Activated T-cell treated with anti-CD3 and anti-CD28 coated beads, Interleukin-2, amount 50 U/mL, for 48 hours (primary cell): ENCODE data around the gene AKNAD1.
"Not testable (repeated sequence)": the region's sequence is repeated elsewhere in the genome, so short reads cannot be mapped to it uniquely, and the experiment has no call there.

Experiments used
- DNase-seq, 2 experiments: peaks; one replicate each; pipeline ENCODE4 v3.0.0-alpha.2; 2020

AKNAD1 gene

GRCh38 chr1:108829498-108829916 is 27.4 kb downstream of the AKNAD1 start:
- DNase-seq: no peak

- DNase-seq: peak; percentile 79 to 80
Measured at GRCh38 chr1:108828074-108828961, 28.6 kb downstream of the AKNAD1 start.

DNA sequence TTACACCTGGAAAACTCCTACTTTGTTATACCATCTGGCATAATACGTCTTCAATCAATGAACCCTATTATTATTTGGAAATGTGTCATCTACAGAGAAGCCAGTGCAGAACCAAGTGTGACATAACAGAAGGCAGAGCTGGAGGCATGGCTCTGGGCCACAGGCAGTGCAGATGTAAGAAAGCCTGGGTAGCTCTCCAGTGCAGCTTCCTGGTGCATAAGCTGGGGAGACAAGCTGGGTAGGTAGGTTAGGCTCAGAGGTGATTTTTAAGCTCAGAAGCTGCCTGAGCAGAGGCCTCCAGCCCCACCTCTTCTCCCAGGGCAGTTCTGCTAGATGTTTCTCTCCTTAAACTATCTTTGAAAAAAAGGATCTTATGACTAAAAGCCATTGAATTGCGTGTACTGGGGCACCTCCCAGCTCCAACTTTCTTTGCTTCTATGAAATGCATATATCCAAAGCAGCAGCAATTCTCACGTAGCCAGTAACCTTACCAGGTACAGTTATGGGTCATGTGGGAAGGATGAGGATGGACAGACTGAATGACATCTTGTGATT is 30.7 kb downstream of the AKNAD1 start:
- DNase-seq: no peak

- no peak for DNase-seq
Measured at GRCh38 chr1:108824051-108824450, 32.8 kb downstream of the AKNAD1 start.

DNA sequence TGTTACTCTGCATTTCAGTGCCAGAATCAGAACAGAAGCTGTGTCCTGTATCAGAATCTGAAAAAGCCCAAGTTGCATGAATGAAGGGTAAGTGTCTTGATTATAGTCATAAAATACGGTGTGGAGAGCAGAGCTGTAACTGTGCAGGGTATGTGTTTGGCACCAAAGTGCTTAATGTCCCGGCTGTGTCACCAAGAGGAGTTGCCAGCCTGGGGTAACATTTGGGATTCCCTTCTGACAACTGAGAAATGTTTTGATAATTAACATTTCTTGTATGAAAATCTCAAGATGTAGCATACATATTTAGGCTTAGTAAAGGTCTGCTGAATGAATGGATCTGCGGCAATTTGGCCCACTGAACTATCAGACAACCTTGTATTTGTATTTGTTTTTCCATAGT is 33.3 kb downstream of the AKNAD1 start:
- DNase-seq: no peak

GRCh38 chr1:108819878-108820277 is 37.0 kb downstream of the AKNAD1 start:
- no peak for DNase-seq

DNA sequence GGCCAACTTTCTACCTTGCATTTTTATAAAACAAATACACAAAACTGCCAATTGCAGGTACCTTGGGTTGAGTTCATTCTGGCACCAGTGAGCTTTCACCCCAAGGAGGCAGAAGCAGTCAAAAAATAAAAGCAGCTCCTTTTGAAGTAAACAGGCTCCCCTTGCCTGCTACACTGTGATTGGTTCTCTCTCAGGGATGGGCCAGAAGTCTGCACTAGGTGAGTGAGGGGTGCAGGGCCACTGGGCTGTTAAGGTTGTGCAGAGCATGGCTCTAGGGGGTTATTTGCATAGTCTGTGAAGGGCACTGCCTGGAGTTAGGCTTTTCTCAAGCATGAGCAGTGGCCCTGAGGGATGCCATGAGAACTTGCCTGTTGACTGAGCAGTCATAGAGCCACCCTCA is 39.1 kb downstream of the AKNAD1 start:
- DNase-seq: no peak

- DNase-seq: no peak
Measured at GRCh38 chr1:108817016-108817415, 39.9 kb downstream of the AKNAD1 start.

- no peak for DNase-seq
Measured at GRCh38 chr1:108816049-108816893, 40.6 kb downstream of the AKNAD1 start.

- DNase-seq: no peak
Measured at GRCh38 chr1:108815566-108815965, 41.3 kb downstream of the AKNAD1 start.

GRCh38 chr1:108814343-108815125 is 42.4 kb downstream of the AKNAD1 start:
- no peak for DNase-seq

GRCh38 chr1:108813326-108813725 is 43.6 kb downstream of the AKNAD1 start:
- no peak for DNase-seq

- DNase-seq: no peak
Measured at GRCh38 chr1:108811611-108812010, 45.3 kb downstream of the AKNAD1 start.

DNA sequence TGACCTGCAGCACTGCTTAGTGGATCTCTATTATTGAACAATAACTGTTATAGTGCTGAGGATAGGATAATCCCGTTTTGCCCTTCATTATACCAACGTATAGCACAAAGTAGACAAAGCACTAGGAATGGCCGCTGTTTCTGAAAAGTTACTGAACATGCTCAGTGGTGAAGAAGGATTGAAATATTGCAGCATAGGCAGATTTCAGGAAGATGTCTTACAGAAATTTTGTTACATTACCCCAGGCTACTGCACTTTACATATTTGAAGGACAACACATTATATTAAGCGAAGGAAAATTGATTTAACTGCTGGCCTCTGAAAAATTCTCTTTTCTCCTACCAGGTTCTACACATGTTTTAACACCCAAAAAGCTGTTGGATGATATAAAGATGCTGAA is 48.5 kb downstream of the AKNAD1 start:
- no peak for DNase-seq

- no peak for DNase-seq
Measured at GRCh38 chr1:108803548-108803947, 53.3 kb downstream of the AKNAD1 start.

GRCh38 chr1:108801101-108801500 is 55.8 kb downstream of the AKNAD1 start:
- DNase-seq: no peak

- no peak for DNase-seq
Measured at GRCh38 chr1:108799001-108799400, 57.9 kb downstream of the AKNAD1 start.

DNA sequence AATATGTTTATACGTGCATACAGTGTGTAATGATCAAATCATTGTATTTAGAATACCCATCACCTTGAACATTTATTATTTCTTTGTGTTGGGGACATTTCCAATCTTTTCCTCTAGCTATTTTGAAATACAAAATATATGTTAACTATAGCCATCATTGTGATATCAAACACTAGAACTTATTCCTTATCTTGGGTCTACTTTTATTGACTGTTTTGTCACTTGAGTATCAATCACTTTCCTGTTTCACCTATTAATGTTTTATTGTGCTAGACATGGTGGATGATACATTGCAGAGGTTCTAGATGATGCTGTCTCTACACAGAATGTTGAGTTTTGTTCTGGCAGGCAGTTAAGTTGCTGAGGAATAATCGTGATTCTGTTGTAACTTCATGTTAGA is 64.5 kb downstream of the AKNAD1 start:
- DNase-seq: no peak

DNA sequence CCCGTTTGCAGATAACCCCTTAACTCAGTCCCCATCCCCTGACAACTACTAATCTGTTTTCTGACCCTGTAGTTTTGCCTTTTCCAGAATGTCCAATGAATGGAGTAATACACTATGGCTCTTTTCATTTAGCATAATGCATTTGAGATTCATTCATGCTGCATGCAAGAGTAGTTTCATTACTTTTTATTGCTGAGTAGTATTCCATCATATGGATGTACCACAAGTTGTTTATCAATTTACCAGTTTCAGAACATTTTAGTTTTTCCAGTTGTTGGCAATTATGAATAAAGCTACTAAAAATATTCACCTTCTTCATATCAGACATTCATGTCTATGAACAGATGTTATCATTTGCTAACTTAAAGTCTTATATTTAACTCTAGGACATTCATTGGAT is 65.1 kb downstream of the AKNAD1 start:
- no peak for DNase-seq

- no peak for DNase-seq
Measured at GRCh38 chr1:108785880-108786279, 71.0 kb downstream of the AKNAD1 start.

DNA sequence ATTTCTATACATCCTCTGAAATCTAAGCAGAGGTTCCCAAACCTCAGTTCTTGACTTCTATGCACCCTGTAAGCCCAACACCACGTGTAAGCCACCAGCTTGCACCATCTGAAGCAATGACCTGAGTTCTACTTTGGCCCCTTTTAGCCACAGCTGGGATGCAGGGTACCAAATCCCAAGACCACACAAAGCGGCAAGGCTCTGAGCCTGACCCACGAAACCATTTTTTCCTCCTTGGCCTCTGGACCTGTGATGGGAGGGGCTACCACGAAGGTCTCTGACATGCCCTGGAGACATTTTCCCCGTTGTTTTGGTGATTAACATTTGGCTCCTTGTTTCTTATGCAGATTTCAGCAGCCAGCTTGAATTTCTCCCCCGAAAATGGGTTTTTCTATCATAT is 71.6 kb downstream of the AKNAD1 start:
- no peak for DNase-seq

- not testable (repeated sequence) for DNase-seq
Measured at GRCh38 chr1:108781575-108781944, 75.3 kb downstream of the AKNAD1 start.
